Subcutaneous adipose tissue (tissue), 4 donors: ENCODE results near the gene FAM234A. TPM values are rescaled to one million over a fixed set of nuclear protein-coding genes. Genes with fewer than 3 reads are reported as not detected.

ENCODE experiments used
- total RNA-seq, 4 donors: library from RNA; depleted of rRNA; stranded (reverse); fragments of >200 nt; gene quantifications; one replicate each; pipeline ENCODE4 v1.1.0, GENCODE V29; 2016
- TF ChIP-seq, protein P1 (sequence below): fragments of 450-650 bp; IDR thresholded peaks from one replicate; pipeline ENCODE4 v1.5.1; 2016; ENCODE audit warnings: low read depth, mild to moderate bottlenecking, control low read depth, antibody characterized with exemption, moderate library complexity

Gene FAM234A
- total RNA-seq, 4 donors from 2014 or later: 43.4 to 117 (median 50.2) TPM

- TF ChIP-seq, protein P1, sequence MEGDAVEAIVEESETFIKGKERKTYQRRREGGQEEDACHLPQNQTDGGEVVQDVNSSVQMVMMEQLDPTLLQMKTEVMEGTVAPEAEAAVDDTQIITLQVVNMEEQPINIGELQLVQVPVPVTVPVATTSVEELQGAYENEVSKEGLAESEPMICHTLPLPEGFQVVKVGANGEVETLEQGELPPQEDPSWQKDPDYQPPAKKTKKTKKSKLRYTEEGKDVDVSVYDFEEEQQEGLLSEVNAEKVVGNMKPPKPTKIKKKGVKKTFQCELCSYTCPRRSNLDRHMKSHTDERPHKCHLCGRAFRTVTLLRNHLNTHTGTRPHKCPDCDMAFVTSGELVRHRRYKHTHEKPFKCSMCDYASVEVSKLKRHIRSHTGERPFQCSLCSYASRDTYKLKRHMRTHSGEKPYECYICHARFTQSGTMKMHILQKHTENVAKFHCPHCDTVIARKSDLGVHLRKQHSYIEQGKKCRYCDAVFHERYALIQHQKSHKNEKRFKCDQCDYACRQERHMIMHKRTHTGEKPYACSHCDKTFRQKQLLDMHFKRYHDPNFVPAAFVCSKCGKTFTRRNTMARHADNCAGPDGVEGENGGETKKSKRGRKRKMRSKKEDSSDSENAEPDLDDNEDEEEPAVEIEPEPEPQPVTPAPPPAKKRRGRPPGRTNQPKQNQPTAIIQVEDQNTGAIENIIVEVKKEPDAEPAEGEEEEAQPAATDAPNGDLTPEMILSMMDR: no peak
Measured at GRCh38 chr16:296276-296675, 61.7 kb downstream of the FAM234A start.

DNA sequence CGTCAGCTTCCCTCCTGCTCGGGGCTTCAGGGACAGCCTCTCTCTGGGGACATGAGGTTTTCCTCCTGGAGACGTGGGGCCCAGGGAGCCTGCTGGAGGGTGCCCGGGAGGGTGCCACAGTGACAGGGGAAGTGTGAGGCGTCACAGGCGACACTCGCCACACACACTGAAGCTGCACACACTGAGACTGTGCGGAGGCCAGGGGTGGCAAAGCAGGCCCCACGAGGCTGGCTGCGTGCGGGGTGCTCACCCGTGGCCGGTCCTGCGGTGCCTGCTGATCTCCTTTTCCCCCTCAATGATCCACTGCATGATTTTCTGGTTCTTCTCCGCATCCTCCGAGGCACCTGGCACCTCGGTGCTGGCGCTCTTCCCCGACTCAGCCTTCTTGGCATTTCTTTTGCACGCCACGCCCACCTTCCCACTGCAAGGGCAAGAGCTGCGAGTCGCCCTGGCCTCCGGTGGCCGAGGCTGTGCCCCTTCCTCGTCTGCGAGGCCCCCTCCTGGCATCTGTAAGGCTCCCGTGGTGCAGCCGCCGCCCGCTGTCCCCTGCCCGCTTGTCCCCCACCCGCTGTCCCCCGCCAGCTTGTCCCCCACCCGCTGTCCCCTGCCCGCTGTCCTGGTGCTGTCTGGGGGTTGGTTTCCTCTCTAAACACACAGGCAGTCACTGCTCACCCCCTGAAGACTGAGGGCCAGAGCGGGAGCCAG lies 62.3 kb downstream of the FAM234A start:
- TF ChIP-seq, protein P1: no peak

DNA sequence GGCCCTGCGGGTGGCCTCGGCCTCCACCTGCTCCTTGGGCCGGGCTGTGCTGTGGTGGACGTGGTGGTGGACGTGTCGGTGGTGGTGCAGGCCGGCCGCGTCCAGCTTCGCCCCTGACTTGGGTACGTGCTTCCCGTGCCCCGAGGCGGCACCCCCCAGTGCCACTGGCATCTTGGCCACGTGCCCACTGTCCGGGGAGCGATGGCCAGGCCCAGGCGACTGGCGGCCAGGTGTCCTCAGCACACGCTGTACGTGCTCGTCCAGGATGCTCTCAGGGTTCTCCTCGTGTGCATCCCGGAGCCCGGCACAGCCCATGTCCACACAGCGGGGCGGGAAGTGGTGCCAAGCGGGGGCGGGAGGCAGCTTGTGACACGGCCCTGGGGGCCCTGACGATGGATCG lies 63.2 kb downstream of the FAM234A start:
- TF ChIP-seq, protein P1: no peak

- TF ChIP-seq, protein P1: no peak
Measured at GRCh38 chr16:301235-301634, 66.6 kb downstream of the FAM234A start.

DNA sequence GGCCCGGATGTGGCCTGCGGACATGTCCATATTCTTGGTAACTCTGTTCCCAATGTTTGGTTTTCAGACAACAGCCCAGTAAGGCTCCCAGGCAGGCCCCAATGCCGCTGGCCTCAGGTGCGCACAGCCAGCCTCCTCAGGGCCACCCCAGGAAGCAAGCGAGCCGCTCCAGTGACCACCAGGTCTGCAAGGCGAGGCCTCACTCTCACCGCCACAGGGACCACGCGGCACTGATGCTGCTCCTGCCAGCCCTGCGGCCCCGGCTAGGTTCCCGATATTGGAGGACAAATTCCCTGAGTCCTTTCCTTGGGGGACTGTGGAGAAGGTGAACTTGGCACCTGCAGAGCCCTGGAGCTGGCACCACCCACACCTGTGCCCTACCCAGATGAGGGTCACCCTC lies 67.3 kb downstream of the FAM234A start:
- TF ChIP-seq, protein P1: no peak

GRCh38 chr16:303760-304505 lies 69.3 kb downstream of the FAM234A start:
- TF ChIP-seq, protein P1: no peak

DNA sequence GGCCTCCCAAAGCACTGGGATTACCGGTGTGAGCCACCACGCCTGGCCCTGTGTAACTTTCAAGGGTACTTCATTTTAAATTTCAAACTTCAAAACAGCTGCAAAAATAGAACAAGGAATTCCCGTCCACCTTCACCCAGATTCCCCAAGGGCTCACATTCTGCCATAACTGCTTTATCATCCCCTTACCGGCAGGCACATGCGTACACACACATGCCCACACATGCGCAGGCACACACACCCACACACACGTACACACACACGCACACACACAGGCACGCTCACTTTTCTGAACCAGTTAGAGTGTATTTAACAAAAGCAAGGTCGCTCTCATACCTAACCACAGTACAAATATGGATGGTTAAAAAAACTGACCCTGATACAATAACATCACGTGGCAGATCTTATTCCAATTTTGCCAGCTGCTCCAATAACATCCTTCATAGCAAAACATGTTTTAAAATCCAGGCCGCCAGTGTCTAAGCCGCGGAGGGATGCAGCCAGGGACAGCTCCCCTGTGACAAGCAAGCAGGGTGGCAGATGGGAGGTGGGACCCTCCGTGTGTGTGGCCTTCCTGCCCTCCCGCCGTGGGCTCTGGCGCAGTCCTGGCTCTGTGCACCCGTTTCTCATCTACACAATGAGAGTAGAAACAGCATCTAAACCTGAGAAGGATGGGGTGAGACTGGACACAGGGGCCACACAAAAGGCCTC lies 71.5 kb downstream of the FAM234A start:
- TF ChIP-seq, protein P1: no peak
